DND-41 (cell line): ENCODE results near the gene TSNAXIP1.

Experiments used
- ATAC-seq: fragments of 200-7000 bp; cut with Tn5 transposase; 3 replicates; pipeline ENCODE4 v1.9.1; 2021; ENCODE audit warnings: low read depth; ENCODE audit not compliant: insufficient read depth
- DNase-seq: peaks from one replicate; pipeline ENCODE4 v3.0.0-alpha.2; 2020
- H2AFZ ChIP-seq: 2 replicates; pipeline ENCODE4 v1.6.0; 2012; ENCODE audit warnings: low read depth, low read length
- H3K27ac ChIP-seq: 2 replicates; pipeline ENCODE4 v1.5.1; 2012; ENCODE audit warnings: low read length, inconsistent platforms
- H3K27me3 ChIP-seq: fragments of 200-600 bp; sonication (generic); 2 replicates; pipeline ENCODE4 v1.6.0; 2012; ENCODE audit warnings: low read length, mild to moderate bottlenecking, inconsistent platforms; ENCODE audit not compliant: insufficient read depth, poor library complexity
- H3K36me3 ChIP-seq: 2 replicates; pipeline ENCODE4 v1.5.1; 2012; ENCODE audit warnings: low read length, inconsistent platforms; ENCODE audit not compliant: insufficient read depth
- H3K4me1 ChIP-seq: 2 replicates; pipeline ENCODE4 v1.5.1; 2012; ENCODE audit warnings: mild to moderate bottlenecking, low read length; ENCODE audit not compliant: insufficient read depth
- H3K4me2 ChIP-seq: 2 replicates; pipeline ENCODE4 v1.6.0; 2012; ENCODE audit warnings: mild to moderate bottlenecking, moderate library complexity, low read length, inconsistent platforms; ENCODE audit not compliant: insufficient read depth
- H3K4me3 ChIP-seq, 2 experiments: fragments of 200-600 bp in 1 of 2; shearing (Covaris generic) in 1 of 2; 2 replicates each; pipeline ENCODE4 v1.5.1; 2012 to 2016; ENCODE audit warnings: inconsistent platforms in 2 of 2, low read length in 2 of 2, mild to moderate bottlenecking in 2 of 2, low read depth in 1 of 2, moderate library complexity in 1 of 2
- H3K79me2 ChIP-seq: 2 replicates; pipeline ENCODE4 v1.6.0; 2012; ENCODE audit warnings: low read length, inconsistent platforms; ENCODE audit not compliant: insufficient read depth
- H3K9ac ChIP-seq: 2 replicates; pipeline ENCODE4 v1.6.0; 2012; ENCODE audit warnings: low read depth, mild to moderate bottlenecking, inconsistent platforms, low read length, moderate library complexity
- H3K9me3 ChIP-seq: 2 replicates; pipeline ENCODE4 v1.5.1; 2012; ENCODE audit warnings: low read length, moderate library complexity, mild to moderate bottlenecking, inconsistent platforms; ENCODE audit not compliant: insufficient read depth, severe bottlenecking
- H4K20me1 ChIP-seq: 2 replicates; pipeline ENCODE4 v1.6.0; 2012; ENCODE audit warnings: low read length; ENCODE audit not compliant: insufficient read depth
- CTCF ChIP-seq: IDR thresholded peaks from 2 replicates; pipeline ENCODE4 v1.5.1; 2012; ENCODE audit warnings: borderline replicate concordance, low read length, moderate library complexity, mild to moderate bottlenecking; ENCODE audit not compliant: poor library complexity, severe bottlenecking; ENCODE audit errors: extremely low read depth
- EZH2 ChIP-seq: IDR thresholded peaks from 3 replicates; pipeline ENCODE4 v1.6.1; 2012; ENCODE audit warnings: borderline replicate concordance, low read depth, mild to moderate bottlenecking, moderate library complexity, low read length, inconsistent platforms; ENCODE audit not compliant: severe bottlenecking

TSNAXIP1 gene

GRCh38 chr16:67807148-67807682 is 526 bp downstream of the TSNAXIP1 start:
- Histone ChIP-seq H3K27ac (no peak overlapping the region), H3K4me3 (peak overlapping the region; percentile 86 to 91; a peak in 3 of 4 replicates), H3K4me1 (peaks cover 32% of the 10 kb centered on the region), H4K20me1 (no peaks in the 10 kb centered on the region; the same call in 1 of the 2 replicates), H3K36me3 (peaks cover 22% of the 10 kb centered on the region), H3K4me2 (peak overlapping the region; percentile 92), H2AFZ (peak overlapping the region; percentile 82), H3K9me3 (no peaks in the 10 kb centered on the region), H3K9ac (peak overlapping the region; percentile 78), H3K79me2 (peaks cover 37% of the 10 kb centered on the region), H3K27me3 (no peaks in the 10 kb centered on the region)
- TF ChIP-seq EZH2 (no peak), CTCF (no peak)
- no peak for ATAC-seq
- DNase-seq: no peak

GRCh38 chr16:67811899-67812298 is 5.2 kb downstream of the TSNAXIP1 start:
- peaks cover 17% of the 10 kb centered on the region for H3K4me1 ChIP-seq
- H3K9ac ChIP-seq: no peak overlapping the region
- no peak overlapping the region for H3K4me2 ChIP-seq
- H3K27me3 ChIP-seq: no peaks in the 10 kb centered on the region
- no peaks in the 10 kb centered on the region for H3K36me3 ChIP-seq
- no peaks in the 10 kb centered on the region for H4K20me1 ChIP-seq
- no peaks in the 10 kb centered on the region for H3K9me3 ChIP-seq
- DNase-seq (no peak), ATAC-seq (no peak)
- TF ChIP-seq CTCF (no peak), EZH2 (no peak)
- H3K79me2 ChIP-seq: no peaks in the 10 kb centered on the region
- no peak overlapping the region for H3K4me3 ChIP-seq
- no peak overlapping the region for H3K27ac ChIP-seq
- H2AFZ ChIP-seq: no peak overlapping the region

- H3K36me3 ChIP-seq: no peaks in the 10 kb centered on the region
- ATAC-seq: no peak
- no peak for DNase-seq
- H3K79me2 ChIP-seq: no peaks in the 10 kb centered on the region
- H3K4me1 ChIP-seq: peaks cover 7% of the 10 kb centered on the region
- H4K20me1 ChIP-seq: no peaks in the 10 kb centered on the region
- H2AFZ ChIP-seq: no peak overlapping the region
- H3K4me3 ChIP-seq: no peak overlapping the region
- no peaks in the 10 kb centered on the region for H3K27me3 ChIP-seq
- no peak overlapping the region for H3K4me2 ChIP-seq
- no peak for TF ChIP-seq CTCF
- TF ChIP-seq EZH2: no peak
- no peaks in the 10 kb centered on the region for H3K9me3 ChIP-seq
- no peak overlapping the region for H3K27ac ChIP-seq
- no peak overlapping the region for H3K9ac ChIP-seq
Measured at GRCh38 chr16:67814567-67814966, 7.9 kb downstream of the TSNAXIP1 start.
